ENCODE results near the gene GSC2.

Gene GSC2

DNA sequence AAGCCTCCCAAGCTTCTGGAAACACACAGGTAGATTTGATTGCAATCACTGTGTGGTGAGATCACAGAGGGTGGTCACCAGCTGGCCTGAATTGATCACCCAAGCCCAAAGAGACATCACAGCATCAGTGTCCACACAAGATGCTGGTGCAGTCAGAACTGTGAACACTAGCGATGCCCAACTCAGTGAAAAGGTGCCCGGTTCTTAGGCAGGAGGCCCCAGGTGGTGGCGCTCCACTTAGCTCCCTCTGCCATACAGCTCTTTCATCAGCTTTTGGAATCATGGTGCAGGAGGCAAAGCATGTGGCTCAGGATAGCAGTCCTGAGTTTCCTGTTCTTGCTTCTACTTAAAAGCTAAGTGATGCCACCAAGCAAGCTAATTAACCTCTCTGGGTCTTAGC is 39.0 kb downstream of the GSC2 start:
- TF ChIP-seq, protein P1, sequence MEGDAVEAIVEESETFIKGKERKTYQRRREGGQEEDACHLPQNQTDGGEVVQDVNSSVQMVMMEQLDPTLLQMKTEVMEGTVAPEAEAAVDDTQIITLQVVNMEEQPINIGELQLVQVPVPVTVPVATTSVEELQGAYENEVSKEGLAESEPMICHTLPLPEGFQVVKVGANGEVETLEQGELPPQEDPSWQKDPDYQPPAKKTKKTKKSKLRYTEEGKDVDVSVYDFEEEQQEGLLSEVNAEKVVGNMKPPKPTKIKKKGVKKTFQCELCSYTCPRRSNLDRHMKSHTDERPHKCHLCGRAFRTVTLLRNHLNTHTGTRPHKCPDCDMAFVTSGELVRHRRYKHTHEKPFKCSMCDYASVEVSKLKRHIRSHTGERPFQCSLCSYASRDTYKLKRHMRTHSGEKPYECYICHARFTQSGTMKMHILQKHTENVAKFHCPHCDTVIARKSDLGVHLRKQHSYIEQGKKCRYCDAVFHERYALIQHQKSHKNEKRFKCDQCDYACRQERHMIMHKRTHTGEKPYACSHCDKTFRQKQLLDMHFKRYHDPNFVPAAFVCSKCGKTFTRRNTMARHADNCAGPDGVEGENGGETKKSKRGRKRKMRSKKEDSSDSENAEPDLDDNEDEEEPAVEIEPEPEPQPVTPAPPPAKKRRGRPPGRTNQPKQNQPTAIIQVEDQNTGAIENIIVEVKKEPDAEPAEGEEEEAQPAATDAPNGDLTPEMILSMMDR (IDR thresholded peaks at IDR 0.05; ENCODE audit: extremely low read depth, missing control alignments): no peak
- no peak for DNase-seq (ENCODE audit: low spot score)

DNA sequence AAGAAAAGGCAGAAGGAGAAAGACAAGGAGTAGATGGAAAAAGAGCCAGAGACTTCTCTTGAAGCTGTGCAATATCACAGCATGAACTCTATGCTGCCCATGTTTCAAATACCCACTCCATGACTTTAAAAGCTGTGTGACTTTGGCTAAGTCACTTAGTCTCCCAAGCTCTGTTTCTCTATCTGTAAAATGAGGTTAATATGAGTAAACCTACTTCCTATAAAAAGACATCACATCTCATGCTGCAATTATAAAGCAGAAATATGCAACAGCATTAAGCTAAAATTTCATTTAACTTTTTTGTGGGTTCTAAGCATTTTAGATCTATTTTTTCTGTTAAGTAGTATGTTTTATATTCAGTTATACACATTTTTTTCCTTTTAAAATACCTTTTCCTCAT is 39.4 kb downstream of the GSC2 start:
- DNase-seq (ENCODE audit: low spot score): no peak
- TF ChIP-seq, protein P1 (IDR thresholded peaks at IDR 0.05; ENCODE audit: extremely low read depth, missing control alignments): no peak

DNA sequence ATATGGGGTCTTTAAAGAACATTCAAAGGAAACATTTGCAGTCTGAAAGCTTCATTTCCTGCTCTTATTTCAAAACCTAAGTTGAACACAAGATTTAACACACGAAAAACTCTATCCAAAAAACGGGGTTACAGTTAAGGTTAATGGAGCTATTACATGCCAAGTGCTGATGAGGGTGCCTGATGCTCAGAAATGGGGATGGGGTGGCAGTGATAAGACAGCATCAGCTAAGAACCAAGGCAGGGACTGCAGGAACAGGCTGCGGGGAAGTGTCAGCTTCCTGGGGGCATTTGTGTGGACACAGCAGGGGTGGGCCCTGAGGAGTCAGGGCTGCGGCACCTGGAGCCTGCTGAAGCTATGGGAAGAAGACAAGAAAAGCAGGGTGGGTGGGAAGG is 40.0 kb downstream of the GSC2 start:
- DNase-seq (ENCODE audit: low spot score): no peak
- TF ChIP-seq, protein P1 (IDR thresholded peaks at IDR 0.05; ENCODE audit: extremely low read depth, missing control alignments): no peak

DNA sequence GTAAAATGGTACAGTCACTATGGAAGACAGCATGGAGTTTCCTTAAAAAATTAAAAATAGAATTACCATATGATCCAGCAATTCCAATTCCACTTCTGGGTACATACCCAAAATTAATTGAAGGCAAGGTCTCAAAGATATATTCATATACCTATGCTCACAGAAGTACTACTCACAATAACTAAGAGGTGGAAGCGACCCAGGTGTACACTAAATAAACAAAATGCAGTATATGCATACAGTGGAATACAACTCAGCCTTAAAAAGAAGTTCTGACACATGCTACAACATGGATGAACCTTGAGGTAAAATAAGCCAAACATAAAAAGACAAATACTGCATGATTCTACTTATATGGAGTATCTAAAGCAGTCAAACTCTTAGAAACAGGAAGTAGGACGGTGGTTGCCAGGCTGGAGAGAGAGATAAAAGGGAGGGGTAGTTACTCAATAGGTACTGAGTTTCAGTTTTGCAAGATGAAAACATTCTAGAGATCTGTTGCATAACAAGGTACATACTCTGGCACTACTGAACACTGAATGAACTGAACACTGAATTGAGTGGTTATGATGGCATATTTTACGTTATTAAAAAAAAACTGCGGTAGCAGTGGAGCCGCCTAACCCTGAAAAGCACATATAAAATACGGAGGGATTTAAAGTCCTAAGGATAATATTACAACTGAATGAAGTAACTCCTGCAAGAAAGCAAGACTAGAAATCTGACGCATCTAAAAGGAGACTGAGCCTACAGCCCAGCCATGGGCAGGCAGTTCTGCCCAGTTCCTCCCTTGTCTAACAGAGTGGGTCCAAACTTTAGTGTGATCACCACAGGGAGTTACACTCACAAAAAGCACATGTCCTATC is 40.7 kb downstream of the GSC2 start:
- peak; percentile 62 for DNase-seq (ENCODE audit: low spot score)

DNA sequence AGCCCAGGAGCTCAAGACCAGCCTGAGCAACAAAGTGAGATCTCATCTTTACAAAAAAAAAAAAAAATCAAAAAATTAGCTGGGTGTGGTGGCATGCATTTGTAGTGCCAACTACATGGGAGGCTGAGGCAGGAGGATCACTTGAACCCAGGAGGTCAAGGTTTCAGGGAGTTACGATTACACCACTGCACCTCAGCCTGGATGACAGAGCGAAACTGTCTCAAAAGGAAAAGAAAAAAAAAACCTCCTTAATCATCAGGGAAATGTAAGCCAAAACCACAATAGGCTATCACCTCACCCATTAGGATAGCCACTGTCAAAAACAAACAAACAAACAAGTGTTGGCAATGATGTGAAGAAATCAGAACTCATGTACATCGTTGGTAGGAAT is 41.3 kb downstream of the GSC2 start:
- DNase-seq (ENCODE audit: low spot score): no peak
- TF ChIP-seq, protein P1 (IDR thresholded peaks at IDR 0.05; ENCODE audit: extremely low read depth, missing control alignments): no peak

More for the DNA sequence above, 40.7 kb downstream of the GSC2 start:
- TF ChIP-seq, protein P1 (IDR thresholded peaks at IDR 0.05; ENCODE audit: extremely low read depth, missing control alignments): no peak

DNA sequence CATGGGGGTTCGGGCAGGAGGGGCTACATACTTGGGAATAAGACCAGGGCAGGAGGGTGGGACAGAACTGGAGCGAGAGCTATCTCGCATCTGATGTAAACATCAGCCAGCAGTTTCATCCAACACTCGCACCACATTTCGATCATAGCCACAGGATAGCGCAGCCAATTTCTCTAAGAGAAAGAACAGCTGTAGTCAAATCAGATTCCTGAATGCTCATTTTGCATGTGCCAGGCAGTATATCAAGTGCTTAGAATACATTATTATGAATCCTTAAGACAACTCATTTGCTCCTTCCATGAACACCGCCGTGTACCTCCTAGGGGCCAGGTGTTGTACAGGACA is 42.4 kb downstream of the GSC2 start:
- TF ChIP-seq, protein P1 (IDR thresholded peaks at IDR 0.05; ENCODE audit: extremely low read depth, missing control alignments): no peak
- no peak for DNase-seq (ENCODE audit: low spot score)

DNA sequence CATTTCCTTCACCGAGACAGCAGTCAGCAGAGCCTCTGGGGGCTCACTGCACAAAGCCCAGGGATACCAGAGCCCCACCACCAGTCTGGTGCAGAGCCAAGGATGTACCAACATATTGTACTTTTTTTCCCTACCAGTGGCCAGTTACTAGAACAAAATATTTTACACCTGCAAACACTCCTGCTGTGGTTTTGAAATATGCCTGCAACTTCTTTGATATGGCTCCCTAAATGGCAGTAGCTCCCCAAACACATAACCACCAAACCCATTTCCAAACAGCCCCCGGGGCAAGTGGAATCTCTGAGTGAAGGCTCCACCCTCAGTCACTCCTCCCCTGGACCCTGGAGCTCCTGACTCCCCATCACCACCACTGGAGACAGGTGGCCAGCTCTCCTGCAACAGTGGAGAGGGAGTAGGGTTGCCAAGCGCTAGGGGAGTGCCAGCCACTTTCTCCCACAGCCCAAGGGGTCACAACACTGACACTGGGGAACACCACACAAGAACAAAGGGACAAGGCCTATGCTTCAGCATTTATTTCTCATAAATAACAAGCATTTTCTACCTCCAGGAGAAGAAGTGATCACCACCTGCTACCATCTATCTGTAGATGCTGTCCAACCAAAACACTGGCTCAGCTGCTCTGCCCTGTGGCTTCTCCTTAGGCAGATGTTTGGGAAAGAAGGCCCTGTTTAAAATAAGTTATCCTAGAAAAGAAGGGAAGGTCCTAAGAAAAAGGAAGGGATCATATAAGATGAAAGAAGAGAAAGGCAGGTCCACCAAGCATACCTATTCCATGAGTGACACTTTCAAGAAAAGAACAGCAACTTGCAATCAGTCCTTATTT is 43.0 kb downstream of the GSC2 start:
- DNase-seq (ENCODE audit: low spot score): no peak
- TF ChIP-seq, protein P1 (IDR thresholded peaks at IDR 0.05; ENCODE audit: extremely low read depth, missing control alignments): no peak
